ENCODE results near the gene AXL.
"Not testable (repeated sequence)": the region's sequence is repeated elsewhere in the genome, so short reads cannot be mapped to it uniquely, and the experiment has no call there.

The AXL gene

DNA sequence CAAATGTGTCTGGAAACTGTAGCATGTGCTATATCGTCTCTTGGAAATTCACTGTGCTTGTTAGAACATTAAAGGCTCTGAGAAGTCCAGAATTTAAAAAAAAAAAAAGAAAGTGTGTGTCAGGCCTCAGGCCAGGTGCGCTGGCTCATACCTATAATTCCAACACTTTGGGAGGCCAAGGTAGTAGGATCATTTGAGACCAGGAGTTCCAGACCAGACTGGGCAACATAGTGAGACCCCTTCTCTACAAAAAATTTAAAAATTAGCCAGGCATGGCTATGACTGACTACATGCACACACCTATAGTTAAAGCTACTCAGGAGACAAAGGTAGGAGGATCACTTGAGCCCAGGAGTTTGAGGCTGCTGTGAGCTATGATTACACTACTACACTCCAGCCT, 50.0 kb downstream of the AXL start:
- no peak for DNase-seq (ENCODE audit: low read depth in 1 of 2, low spot score in 1 of 2)

DNA sequence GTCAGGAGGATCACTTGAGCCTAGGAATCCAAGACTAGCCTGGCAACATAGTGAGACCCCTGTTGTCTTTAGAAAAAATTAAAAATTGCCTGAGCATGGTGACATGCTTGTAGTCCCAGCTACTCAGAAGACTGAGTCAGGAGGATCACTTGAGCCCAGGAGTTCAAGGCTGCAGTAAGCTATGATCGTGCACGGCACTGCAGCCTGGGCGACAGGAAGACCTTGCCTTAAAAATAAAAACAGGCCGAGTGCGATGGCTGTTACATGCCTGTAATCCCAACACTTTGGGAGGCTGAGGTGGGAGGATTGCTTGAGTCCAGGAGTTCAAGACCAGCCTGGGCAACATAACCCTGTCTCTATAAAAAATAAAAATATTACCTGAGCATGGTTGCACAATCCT, 50.5 kb downstream of the AXL start:
- DNase-seq (ENCODE audit: low read depth in 1 of 2, low spot score in 1 of 2) = no peak

GRCh38 chr19:41273076-41273475, 54.1 kb downstream of the AXL start:
- no peak for DNase-seq (ENCODE audit: low read depth in 1 of 2, low spot score in 1 of 2)

DNA sequence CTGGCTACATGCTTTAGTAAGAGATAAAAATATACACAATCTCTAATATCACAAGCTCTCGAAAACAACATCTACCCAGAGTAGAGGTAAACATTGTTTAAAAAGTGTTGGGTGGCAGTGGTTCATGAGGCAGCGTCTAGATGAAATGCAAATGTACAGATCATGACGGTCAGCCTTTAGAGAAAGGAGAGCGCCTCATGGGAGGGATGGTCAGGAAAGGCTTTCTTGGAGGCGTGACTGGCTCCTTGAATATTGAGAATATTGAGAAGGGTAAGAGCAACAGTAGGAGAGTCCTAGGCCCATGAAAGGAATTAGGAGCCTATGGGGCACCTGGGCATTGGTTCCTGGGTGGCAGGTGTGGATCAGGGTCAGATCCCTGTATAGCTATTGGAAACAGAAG, 55.8 kb downstream of the AXL start:
- no peak for DNase-seq (ENCODE audit: low read depth in 1 of 2, low spot score in 1 of 2)

DNA sequence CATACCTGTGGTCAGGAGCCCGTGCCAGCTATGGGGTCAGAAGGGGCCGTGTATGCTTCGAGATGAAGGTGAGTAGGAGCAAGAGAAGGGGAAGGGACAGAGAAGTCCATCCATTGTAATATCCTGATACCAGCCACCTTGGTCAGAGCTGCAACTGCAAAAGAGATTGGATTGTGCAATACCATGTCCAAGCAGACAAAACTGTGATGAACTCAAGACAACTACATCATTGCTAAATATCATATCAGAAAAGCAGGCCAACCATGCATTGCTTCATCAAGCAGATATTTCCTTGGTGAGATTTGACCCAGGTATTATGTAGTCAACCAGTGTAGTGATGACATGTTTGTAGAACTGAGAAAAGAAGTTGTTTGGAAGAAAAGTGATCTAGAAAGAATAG, 57.2 kb downstream of the AXL start:
- DNase-seq (ENCODE audit: low read depth in 1 of 2, low spot score in 1 of 2) = no peak

DNA sequence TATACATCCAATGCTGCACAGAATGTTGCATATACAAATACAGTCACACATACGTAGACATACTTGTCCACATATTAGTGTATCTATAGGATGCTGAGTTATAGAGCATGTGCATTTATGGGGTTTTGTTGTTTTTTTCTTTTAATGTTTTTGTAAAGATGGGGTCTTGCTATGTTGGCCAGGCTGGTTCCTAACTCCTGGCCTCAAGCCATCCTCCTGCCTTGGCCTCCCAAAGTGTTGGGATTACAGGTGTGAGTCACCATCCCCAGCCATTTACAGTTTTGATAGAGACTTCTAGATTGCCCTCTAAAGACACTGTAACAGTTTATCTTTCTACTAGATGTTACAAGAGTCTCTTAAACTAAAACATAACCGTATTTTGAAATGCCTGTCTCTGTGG, 59.5 kb downstream of the AXL start:
- no peak for DNase-seq (ENCODE audit: low read depth in 1 of 2, low spot score in 1 of 2)

- no peak for DNase-seq (ENCODE audit: low read depth in 1 of 2, low spot score in 1 of 2)
Measured at GRCh38 chr19:41288673-41289530, 69.9 kb downstream of the AXL start.

DNA sequence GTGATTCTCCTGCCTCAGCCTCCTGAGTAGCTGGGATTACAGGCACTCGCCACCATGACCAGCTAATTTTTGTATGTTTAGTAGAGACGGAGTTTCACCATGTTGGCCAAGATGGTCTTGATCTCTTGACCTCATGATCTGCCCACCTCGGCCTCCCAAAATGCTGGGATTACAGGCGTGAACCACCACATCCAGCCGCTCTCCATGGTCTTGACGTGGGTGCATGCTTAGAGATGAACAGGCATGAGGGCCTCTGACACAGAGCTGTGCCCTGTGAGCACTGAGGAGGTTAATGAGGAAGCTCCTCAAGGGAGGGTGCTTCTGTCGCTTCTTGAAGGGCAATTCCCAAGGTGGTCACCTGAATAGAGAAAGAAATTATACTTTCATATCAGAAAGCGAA, 70.8 kb downstream of the AXL start:
- DNase-seq (ENCODE audit: low read depth in 1 of 2, low spot score in 1 of 2) = not testable (repeated sequence)

DNA sequence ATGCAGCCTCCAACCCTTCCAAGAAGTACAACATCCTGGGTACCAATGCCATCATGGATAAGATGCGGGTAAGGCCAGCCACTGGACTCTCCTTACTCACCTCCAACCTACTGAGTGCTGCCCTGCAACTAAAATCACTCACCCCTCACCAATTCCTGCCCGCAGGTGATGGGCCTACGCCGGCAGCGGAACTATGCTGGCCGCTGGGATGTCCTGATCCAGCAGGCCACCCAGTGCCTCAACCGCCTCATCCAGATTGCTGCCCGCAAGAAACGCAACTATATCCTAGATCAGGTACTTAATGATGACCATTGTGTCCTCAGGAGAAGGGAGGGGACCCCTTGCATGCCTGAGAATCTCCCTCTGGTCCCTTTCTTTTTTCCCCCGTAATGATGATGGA, 75.4 kb downstream of the AXL start:
- no peak for DNase-seq (ENCODE audit: low read depth in 1 of 2, low spot score in 1 of 2)

GRCh38 chr19:41295499-41295898, 76.5 kb downstream of the AXL start:
- no peak for DNase-seq (ENCODE audit: low read depth in 1 of 2, low spot score in 1 of 2)

- no peak for DNase-seq (ENCODE audit: low read depth in 1 of 2, low spot score in 1 of 2)
Measured at GRCh38 chr19:41296433-41296871, 77.4 kb downstream of the AXL start.

- DNase-seq (ENCODE audit: low read depth in 1 of 2, low spot score in 1 of 2) = no peak
Measured at GRCh38 chr19:41297628-41298347, 78.8 kb downstream of the AXL start.

GRCh38 chr19:41298348-41298964, 79.4 kb downstream of the AXL start:
- no peak for DNase-seq (ENCODE audit: low read depth in 1 of 2, low spot score in 1 of 2)

DNA sequence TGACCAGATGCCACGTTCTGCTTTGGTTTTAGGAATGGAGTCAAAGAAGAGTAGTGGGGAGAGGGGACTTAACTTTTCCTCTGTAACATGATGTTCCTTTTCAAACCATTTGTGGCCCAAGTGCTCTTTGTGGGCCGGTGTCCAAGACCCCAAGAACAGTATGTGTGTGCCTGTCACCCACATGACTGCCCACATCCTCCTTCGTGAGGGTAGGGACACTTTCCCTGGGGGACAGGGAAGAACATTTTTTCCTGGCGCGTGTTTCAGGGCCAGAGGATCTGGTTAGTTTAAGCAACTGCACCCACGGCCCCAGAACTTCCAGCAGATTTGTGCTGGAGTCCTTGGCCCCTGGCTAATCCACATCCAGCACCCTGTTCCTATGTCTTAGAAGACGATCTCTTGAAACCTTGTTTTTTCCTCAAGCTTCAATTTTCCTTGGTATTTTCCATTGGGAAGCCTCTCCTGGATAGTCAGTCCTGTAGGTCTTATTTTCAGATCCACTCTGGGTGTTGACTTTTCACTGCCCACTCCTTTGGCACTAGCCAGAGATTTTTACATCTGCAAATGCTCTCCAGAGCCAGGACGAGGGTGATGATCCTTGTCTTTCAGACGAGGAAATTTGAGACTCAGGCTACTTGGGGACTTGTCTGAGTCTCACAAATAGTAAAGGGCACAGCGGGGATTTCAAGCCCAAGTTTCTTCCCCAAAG, 80.2 kb downstream of the AXL start:
- no peak for DNase-seq (ENCODE audit: low read depth in 1 of 2, low spot score in 1 of 2)

DNA sequence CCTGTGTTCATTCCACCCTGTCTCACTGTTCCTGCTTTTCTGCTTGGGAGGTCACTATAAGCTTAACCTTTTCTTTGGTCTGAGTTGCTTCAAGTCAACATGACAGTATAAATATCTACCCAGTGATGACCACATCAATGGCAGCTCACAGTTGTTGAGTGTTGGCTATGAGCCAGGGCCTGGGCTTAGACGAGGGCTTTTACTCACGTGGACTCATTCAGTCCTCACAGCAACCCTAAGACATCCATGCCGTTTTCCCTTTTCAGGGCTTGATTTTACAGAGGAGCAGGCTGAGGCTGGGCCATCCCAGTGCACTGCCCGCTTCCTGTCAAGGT, 80.7 kb downstream of the AXL start:
- DNase-seq (ENCODE audit: low read depth in 1 of 2, low spot score in 1 of 2) = no peak

GRCh38 chr19:41300555-41300954, 81.5 kb downstream of the AXL start:
- DNase-seq (ENCODE audit: low read depth in 1 of 2, low spot score in 1 of 2) = no peak

DNA sequence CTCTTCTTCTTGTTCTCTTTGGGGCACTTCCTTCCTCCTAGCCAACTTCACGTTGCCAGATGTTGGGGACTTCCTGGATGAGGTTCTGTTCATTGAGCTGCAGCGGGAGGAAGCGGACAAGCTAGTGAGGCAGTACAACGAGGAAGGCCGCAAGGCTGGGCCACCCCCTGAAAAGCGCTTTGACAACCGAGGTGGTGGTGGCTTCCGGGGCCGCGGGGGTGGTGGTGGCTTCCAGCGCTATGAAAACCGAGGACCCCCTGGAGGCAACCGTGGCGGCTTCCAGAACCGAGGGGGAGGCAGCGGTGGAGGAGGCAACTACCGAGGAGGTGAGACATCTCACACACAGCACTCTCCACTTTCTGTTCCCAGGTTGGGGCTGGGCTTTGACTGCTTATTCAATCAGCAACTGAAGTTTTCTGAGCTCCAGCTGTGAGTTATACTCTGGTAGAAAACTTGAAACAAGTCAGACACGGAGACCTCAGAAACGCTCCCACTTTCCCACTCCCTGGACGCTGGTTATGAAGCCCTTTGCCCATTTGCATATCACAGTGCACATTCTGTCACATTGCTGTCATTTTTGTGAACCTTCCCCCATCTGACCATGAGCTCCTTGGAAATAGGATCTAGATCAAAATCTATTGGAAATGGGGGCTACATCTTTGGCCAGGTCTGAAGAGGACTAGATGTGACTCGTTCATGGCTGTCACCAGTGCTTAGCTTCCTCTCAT, 83.8 kb downstream of the AXL start:
- DNase-seq (ENCODE audit: low read depth in 1 of 2, low spot score in 1 of 2) = peak; percentile 32 to 48

- DNase-seq (ENCODE audit: low read depth in 1 of 2, low spot score in 1 of 2) = no peak
Measured at GRCh38 chr19:41303954-41304353, 84.9 kb downstream of the AXL start.

DNA sequence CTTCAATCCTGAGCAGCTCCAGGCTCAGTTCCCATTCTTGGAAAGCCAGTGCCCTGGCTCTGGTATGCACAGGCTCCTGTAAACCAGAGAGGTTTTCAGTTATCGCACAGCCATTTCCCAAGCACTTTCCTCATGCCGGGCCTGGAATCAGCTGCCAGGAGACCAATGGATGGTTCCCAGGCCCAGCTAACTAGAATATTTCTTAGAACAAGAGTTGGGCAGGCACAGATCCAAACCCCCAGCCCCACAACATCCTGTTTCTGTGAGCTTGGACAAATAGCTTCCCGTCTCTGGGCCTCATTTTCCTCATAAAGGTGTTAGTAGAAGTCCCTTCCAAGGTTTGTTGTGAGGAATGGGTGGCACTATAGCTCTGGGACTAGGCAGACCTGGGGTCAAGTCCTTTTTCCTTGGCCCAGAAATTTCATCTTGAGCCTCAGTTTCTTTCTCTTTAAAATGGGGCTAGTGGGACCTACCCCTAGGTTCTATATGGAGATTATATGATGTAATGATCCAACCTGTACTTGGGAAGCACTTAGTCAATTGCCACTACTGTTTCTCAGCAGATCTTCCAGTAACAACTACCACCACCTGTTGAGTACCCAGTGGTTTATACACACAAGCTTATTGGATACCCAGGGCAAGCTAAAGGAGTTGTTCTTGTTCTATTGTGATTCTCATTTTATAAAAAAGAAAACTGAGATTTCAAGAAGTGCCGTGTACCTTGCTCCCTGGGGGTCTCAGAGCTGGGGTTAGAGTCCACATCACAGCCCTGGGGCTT, 85.9 kb downstream of the AXL start:
- no peak for DNase-seq (ENCODE audit: low read depth in 1 of 2, low spot score in 1 of 2)
